NCI-H1694 (cell line): ENCODE measurements around the gene USP24.
"Not testable (repeated sequence)": the region's sequence is repeated elsewhere in the genome, so short reads cannot be mapped to it uniquely, and the experiment has no call there.

Source experiments
- DNase-seq: peaks from one replicate; lab custom pipeline; 2025; lab: John Stamatoyannopoulos, UW

Gene USP24

GRCh38 chr1:55037733-55038551, 177.2 kb downstream of the USP24 start:
- no peak for DNase-seq

- DNase-seq: no peak
These were observed 179.3 kb downstream of the USP24 start for GRCh38 chr1:55035904-55036303.

GRCh38 chr1:55034476-55035133, 180.6 kb downstream of the USP24 start:
- no peak for DNase-seq

- DNase-seq: no peak
These were observed 181.9 kb downstream of the USP24 start for GRCh38 chr1:55033265-55033614.

- not testable (repeated sequence) for DNase-seq
These were observed 184.1 kb downstream of the USP24 start for GRCh38 chr1:55031098-55031497.

GRCh38 chr1:55026682-55027081, 188.5 kb downstream of the USP24 start:
- DNase-seq: not testable (repeated sequence)

GRCh38 chr1:55024163-55024562, 191.0 kb downstream of the USP24 start:
- DNase-seq: not testable (repeated sequence)

- peak; percentile 84 for DNase-seq
These were observed 193.1 kb downstream of the USP24 start for GRCh38 chr1:55021942-55022546.

GRCh38 chr1:55018395-55018794, 196.8 kb downstream of the USP24 start:
- DNase-seq: no peak
